GM19023 (cell line): ENCODE results near the gene MSX1.

ENCODE experiments used
- ATAC-seq: cut with Tn5 transposase; IDR thresholded peaks from one replicate; pipeline ENCODE4 v1.9.1; 2021; ENCODE audit warnings: mild to moderate bottlenecking, moderate library complexity; ENCODE audit not compliant: unreplicated experiment

MSX1 gene

DNA sequence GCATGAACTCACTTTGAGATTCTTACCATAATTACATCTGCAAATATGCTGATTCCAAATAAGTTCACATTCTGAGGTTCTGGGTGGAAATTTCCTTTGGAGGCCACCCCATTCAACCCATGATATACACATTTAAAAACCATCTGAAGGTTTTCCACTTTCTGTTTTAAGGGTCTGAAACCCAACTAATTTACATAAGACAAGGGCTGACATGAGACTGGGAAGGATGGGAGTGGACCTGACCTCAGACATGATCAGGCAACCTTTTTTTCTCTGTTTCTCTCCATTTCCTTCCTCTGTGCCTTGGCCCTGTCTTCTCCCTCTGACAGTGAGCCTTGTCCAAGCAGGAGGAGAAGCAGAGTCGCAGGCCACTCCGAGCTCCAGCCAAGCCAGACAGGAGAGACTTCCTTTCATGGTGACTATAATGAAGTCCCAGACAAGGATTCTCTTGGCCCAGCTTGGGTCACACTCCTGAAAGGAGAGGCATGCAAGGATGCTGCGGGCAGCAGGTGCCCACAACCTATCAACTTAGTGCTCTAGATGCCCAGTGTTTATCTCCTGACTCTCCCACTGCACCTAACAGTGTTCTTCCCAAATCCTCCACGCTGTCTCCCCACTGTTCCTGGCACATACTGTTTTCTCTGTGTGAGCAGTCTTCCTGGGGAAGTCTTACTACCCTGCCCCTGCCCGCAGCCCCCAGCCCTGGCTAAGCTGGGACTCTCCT is 39.9 kb downstream of the MSX1 start:
- ATAC-seq: no peak

DNA sequence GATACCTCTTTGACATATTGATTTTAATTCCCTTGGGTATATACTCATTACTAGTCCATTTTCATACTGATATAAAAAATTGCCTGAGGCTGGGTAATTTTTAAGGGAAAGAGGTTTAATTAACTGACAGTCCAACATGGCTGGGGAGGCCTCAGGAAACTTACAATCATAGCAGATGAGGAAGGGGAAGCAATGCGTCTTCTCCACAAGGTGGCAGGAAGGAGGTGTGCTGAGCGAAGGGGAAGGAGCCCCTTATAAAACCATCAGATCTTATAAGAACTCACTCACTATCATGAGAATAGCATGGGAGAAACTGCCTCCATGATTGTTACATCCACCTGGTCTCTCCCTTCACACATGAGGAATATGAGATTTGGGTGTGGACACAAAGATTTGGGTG is 42.4 kb downstream of the MSX1 start:
- ATAC-seq: no peak

DNA sequence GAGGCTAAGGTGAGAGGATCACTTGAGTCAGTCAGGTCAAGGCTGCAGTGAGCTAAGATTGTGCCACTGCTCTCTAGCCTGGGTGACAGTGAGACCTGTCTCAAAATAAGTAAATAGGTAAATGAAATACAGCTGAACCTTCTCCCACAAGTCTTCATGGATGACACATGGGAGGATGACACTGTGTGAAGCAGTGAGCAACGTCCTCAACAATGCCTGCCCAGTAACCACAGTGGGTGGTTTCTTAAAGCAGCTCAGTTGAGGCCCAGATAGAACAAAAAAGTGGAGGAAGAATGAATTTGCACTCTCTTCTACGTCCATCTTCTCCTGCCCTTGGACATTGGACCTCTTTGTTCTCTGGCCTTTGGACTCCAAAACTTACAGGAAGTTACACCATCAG is 52.7 kb downstream of the MSX1 start:
- no peak for ATAC-seq

DNA sequence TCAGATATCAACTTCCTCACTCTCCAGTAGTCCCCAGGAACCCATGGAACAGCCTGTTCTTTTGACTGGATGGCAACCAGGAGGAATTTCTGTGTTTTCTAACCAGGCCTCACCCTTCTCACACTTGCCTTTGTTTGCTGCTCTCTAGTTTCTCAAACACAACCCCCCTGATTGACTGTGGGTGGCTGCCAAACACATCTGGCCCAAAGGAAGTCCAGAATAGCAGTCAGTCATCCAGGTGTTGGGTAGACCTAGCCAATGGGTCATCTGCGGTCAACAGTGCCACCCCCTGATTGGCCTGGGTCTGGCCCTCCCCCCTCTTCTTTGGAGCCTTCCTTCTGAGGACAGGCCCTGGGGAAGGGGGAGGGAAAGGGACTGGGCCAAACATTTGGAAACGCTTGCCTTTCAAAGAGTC is 53.7 kb downstream of the MSX1 start:
- no peak for ATAC-seq
